GM21723 (cell line): ENCODE data around the gene CT47C1.

Experiments used
- ATAC-seq: cut with Tn5 transposase; IDR thresholded peaks from one replicate; pipeline ENCODE4 v1.9.1; 2021; ENCODE audit warnings: mild to moderate bottlenecking, moderate library complexity; ENCODE audit not compliant: unreplicated experiment

CT47C1 gene

GRCh38 chrX:119073200-119073905 is 560 bp downstream of the CT47C1 start:
- no peak for ATAC-seq

GRCh38 chrX:119073911-119074310 is 1.1 kb downstream of the CT47C1 start:
- no peak for ATAC-seq

DNA sequence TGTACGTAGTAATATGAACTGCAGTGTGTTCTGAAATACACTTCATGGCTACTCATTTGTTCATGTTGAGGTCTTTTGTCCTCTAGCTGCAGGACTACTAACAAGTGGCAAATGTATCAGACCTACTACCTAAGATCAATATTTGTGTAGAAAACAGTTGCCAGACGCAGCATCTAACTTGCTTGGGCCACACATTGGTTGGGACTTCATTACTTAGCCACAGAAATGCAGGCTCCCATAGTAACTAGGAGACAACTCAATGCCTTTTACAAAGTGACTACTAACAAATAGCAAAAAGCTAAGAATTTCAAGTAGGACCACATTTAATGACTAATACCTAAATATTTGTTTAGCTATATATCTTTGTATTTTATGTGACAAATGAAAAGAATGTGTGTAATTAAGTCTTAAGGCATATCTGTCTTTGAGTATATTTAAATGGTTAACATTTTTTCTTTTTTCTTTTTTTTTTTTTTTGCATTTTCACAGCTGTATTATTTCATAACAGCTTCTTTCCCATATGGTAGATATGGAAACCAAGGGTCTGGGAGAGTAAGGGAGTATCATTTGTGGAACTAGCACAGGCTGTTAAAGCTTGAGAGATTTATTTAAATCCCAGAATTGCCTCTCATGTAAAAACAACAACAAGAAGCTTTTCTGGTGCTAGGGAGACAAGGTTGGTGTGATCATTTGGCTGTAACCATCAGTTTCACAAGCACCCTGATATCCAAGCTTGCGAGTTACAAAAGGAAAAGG is 2.7 kb downstream of the CT47C1 start:
- ATAC-seq, result no peak

GRCh38 chrX:119082278-119082677 is 9.5 kb downstream of the CT47C1 start:
- ATAC-seq, result no peak

GRCh38 chrX:119084766-119085165 is 12.0 kb downstream of the CT47C1 start:
- ATAC-seq, result no peak

- no peak for ATAC-seq
Measured at GRCh38 chrX:119087121-119087520, 14.3 kb downstream of the CT47C1 start.

GRCh38 chrX:119089619-119090018 is 16.8 kb downstream of the CT47C1 start:
- no peak for ATAC-seq

- no peak for ATAC-seq
Measured at GRCh38 chrX:119090627-119091026, 17.8 kb downstream of the CT47C1 start.

DNA sequence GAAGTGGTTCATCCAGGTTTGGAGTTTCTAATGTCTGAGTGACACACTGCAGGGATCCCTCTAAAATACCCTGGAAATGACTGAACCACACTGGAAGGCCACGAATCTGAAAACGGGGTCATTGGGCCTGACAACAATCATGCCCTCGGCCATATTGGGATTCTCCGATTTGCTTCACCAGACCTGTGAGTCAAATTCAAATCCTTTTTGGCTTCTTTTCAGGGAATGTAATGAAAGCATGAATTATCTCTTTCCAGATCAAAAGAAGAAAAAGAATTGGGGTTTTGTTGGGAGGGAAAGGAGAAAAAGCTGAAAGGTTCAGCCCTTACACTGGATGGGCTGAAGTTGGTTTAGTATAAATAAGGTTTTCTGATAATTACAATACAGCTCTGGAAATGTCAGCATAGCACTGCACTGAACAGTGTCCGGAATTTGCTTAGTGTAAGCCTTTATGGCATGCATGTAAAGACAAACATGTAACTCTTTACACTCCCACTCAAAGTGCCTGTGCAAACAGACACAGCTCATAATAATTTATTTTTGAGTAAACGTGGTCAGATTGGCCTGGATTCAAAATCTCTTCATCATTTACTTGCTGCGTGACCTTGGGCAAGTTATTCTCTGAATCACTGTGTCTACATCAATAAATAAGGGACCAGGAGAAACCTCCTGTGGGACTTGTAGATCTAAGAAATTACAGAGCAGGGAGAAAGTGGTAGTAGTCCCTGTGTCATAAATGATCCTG is 21.4 kb downstream of the CT47C1 start:
- no peak for ATAC-seq

DNA sequence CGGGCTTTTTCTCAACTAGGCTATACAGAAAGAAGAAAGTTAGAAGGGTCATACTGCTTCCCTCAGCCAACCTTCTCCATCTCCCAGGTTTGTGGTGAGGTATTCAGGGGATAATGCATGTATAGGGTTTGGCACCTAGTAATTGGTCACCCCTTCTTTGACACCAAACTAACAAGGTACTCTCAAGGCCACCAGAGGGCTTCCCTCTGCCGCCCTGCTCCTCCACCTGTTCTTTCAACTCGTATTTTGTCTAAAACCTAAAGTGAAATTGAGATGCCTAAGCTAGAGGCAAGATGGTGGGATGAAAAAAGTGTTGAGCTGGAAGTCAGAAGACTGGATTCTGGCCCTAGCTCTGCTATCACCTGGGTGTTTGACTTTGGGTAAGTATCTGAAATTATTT is 22.0 kb downstream of the CT47C1 start:
- ATAC-seq, result no peak

DNA sequence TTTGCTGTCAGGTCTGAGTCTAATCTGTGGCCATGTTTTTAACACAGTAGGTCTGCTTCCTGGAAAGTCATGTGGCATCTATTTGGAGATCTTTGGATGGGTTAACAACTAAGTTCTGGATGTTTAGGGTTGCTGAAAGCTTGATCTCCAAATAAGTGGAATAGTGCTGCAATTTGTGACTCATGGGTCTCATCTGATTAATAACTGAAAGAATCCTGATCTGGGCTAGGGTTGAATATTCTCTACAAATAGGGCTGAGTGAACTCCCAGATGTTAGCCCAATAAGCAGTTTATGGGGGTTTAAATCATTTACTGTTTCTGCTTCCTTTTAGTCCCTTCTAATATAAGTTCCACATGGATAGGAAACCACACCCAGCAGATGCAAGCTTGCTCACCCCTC is 23.1 kb downstream of the CT47C1 start:
- ATAC-seq, result no peak

- no peak for ATAC-seq
Measured at GRCh38 chrX:119101168-119101567, 28.4 kb downstream of the CT47C1 start.

DNA sequence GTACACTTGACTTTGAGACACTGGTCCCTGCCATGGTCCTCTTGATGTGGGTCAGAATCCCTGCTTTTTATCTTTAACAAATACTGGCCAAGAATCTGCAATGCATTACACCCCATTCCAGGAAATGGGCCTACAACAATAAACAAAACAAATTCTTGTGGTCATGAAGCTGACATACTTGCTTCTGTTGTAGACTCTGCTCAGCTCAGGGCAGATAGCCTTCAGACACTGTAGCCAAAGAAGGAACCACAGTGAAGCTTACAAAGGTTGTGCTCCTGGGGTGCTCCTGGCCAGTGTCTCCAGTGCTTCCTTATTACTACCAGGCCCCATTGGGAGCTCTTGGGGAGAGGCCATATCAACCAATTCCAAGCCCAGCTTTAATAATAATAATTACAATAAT is 33.0 kb downstream of the CT47C1 start:
- no peak for ATAC-seq

GRCh38 chrX:119107206-119107605 is 34.4 kb downstream of the CT47C1 start:
- no peak for ATAC-seq

- peak; percentile 96 for ATAC-seq
Measured at GRCh38 chrX:119118780-119119395, 46.1 kb downstream of the CT47C1 start.

GRCh38 chrX:119121341-119121740 is 48.5 kb downstream of the CT47C1 start:
- ATAC-seq, result no peak
